Measurements from ENCODE around the gene GBE1.

The GBE1 gene

DNA sequence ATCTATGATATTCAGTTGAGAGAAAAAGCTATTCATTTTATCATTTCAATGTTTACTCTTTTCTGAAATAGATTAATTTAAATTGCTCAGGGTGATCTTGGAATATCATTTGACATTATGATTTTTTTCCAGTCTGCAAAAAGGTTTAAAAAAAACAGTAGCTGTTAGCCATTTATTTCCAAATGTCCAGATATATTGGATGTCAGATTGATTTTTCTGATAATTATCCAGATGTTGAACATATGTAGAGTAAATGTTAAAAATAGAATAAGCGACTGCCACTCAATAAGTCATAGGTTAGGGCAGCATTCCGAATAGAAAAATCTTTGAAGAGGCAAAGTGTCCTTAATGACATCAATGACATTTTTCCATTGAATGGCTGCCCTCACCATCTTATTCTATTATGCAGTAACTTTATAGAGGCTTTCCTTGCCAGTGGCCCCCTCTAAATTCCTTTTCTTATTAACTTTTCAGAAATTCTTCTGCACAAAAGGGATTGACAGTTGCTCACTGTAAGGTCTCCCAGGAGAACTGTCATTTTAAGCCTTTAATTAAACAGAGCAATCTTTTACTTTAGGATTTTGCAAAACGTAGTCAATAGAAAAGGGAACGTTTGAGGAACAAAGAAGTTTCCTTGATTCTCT, 316.5 kb downstream of the GBE1 start:
- Histone ChIP-seq H3K4me3 (replicated peaks; ENCODE audit: insufficient read depth, low read length) (no peak overlapping the region), H3K27me3 (ENCODE audit: insufficient read depth, poor library complexity, severe bottlenecking) (peaks cover 3% of the 10 kb centered on the region), H3K27ac (replicated peaks) (no peak overlapping the region)
- no peak for DNase-seq (ENCODE audit: low read depth in 1 of 2, low spot score in 1 of 2)
- TF ChIP-seq GABPA (IDR thresholded peaks at IDR 0.05; ENCODE audit: low read depth) (no peak), REST (IDR thresholded peaks at IDR 0.05; ENCODE audit: insufficient replicate concordance, low read depth) (no peak), POLR2AphosphoS5 (IDR thresholded peaks at IDR 0.05; ENCODE audit: low read depth) (no peak), CTCF (IDR thresholded peaks at IDR 0.05; ENCODE audit: insufficient read depth, low read length) (no peak), SPI1 (IDR thresholded peaks at IDR 0.05; ENCODE audit: borderline replicate concordance, low read depth) (no peak)

GRCh38 chr3:81443958-81444357, 317.5 kb downstream of the GBE1 start:
- H3K4me3 ChIP-seq (replicated peaks; ENCODE audit: insufficient read depth, low read length) = no peak overlapping the region
- DNase-seq (ENCODE audit: low read depth in 1 of 2, low spot score in 1 of 2) = no peak
- H3K27ac ChIP-seq (replicated peaks) = no peak overlapping the region
- H3K27me3 ChIP-seq (ENCODE audit: insufficient read depth, poor library complexity, severe bottlenecking) = peaks cover 2% of the 10 kb centered on the region
- TF ChIP-seq SPI1 (IDR thresholded peaks at IDR 0.05; ENCODE audit: borderline replicate concordance, low read depth) (no peak), CTCF (IDR thresholded peaks at IDR 0.05; ENCODE audit: insufficient read depth, low read length) (no peak), REST (IDR thresholded peaks at IDR 0.05; ENCODE audit: insufficient replicate concordance, low read depth) (no peak), POLR2AphosphoS5 (IDR thresholded peaks at IDR 0.05; ENCODE audit: low read depth) (no peak), GABPA (IDR thresholded peaks at IDR 0.05; ENCODE audit: low read depth) (no peak)

GRCh38 chr3:81443457-81443782, 318.0 kb downstream of the GBE1 start:
- no peak for DNase-seq (ENCODE audit: low read depth in 1 of 2, low spot score in 1 of 2)
- H3K27ac ChIP-seq (replicated peaks) = no peak overlapping the region
- no peak overlapping the region for H3K4me3 ChIP-seq (replicated peaks; ENCODE audit: insufficient read depth, low read length)
- H3K27me3 ChIP-seq (ENCODE audit: insufficient read depth, poor library complexity, severe bottlenecking) = no peaks in the 10 kb centered on the region
- no peak for TF ChIP-seq SPI1 (IDR thresholded peaks at IDR 0.05; ENCODE audit: borderline replicate concordance, low read depth)
- no peak for TF ChIP-seq GABPA (IDR thresholded peaks at IDR 0.05; ENCODE audit: low read depth)
- TF ChIP-seq CTCF (IDR thresholded peaks at IDR 0.05; ENCODE audit: insufficient read depth, low read length) = no peak
- TF ChIP-seq REST (IDR thresholded peaks at IDR 0.05; ENCODE audit: insufficient replicate concordance, low read depth) = no peak
- no peak for TF ChIP-seq POLR2AphosphoS5 (IDR thresholded peaks at IDR 0.05; ENCODE audit: low read depth)
